22Rv1 (cell line): ENCODE results near the gene LMNB1.

Experiments
- CTCF ChIP-seq: fragments of 450-650 bp; IDR thresholded peaks from 2 replicates; pipeline ENCODE4 v1.5.1; 2017; ENCODE audit warnings: mild to moderate bottlenecking
- ZFX ChIP-seq: fragments of 450-650 bp; IDR thresholded peaks from 2 replicates; pipeline ENCODE4 v1.6.1; 2017; ENCODE audit warnings: antibody characterized with exemption, borderline replicate concordance

GRCh38 chr5:126814721-126815404, 37.9 kb downstream of the LMNB1 start:
- TF ChIP-seq CTCF = no peak
- TF ChIP-seq ZFX = no peak
